NCI-H446 (cell line): ENCODE measurements around the gene AFF3.
A peak's percentile ranks its signal among the peaks of the same experiment; 100 is the strongest.

Experiments used
- DNase-seq, 2 experiments: peaks; one replicate each; lab custom pipeline; 2025; lab: John Stamatoyannopoulos, UW

The AFF3 gene

DNA sequence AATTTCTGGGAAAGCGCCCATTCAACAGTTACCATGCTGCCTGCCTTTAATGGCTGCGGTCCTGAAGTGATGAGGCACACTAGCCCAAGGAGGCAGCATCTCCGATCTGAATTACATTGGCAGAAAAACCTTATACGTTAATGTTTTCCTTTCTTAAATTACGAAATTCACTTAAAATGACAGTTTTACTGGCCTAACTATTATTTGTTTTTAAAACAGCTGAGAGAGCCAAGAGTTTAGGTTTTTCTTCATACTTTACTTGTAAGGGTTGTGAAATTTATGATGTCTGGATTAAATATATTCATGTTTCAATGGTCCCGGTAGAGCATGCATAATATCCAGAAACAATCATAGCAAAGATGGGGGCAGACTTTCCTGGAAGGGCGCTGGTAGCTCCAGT lies 537.4 kb downstream of the AFF3 start:
- DNase-seq = no peak

DNA sequence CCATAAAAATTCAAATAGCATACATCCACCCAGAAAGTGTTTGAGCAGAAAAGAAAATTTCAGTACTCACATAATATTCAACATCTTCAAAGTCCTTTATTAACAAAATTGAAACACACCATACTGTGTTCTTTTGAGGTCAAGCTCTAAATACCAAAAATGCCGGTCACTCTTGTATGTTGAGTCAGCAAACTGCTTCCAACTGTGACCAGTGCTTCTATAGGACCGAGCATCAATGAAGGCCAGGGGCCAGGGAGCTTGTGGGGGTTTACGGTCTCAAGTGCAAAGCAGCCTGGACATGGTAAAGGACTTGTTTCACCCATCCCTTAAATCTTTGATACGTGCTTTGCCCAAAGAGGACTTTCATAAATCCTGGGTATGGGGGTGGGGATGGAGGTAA lies 539.9 kb downstream of the AFF3 start:
- no peak for DNase-seq

DNA sequence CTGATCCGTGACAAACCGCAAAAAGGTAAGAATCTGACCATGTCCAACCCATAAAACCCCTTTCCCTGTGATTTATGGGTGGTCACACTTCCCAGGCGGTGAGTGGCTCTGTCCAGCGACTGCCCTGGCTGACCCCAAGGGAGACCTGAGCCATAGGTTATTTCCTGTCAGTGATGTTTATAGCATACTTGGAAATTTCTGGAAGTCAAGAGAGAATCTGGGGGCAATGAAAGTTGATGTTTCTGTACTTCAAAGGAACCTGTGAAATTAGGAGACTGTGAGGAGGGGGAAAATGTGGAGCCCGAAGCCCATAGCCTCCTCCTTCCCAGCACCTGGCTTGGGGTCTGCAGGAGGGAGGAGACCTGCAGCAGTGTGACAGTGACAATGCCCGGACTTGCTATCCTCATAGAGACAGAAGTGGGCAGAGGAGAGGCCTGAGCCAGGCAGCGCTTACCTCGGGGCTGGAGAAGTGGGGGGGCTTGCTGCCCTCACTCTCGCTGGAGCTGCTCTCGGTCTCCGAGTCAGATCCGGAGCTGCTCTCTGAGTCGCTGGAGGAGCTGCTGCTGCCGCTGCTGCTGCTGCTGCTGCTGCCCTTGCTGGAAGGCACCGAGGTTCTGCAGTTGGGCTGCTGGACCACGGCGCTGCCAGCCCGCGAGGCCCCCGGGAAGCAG lies 541.3 kb downstream of the AFF3 start:
- DNase-seq = peak in 1 of 2 experiments; percentile 34

DNA sequence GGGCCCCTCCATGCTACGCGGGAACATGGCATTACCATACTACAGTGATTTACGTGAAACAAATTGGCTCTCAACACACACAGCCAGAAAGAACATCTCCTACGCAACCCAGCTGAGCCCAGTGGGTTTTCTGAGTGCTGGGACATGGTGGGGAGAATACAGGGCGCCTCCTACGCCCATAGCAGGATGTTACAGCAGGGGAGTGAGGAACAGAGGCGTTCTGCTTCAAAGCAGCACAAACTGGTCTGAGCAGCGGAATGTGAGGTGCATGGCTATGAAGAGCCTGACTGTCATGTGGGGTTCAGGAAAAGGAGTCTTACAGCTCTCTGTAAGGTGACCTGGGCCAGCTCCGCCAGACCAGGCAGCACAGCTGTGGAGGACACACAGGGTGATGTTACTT lies 543.9 kb downstream of the AFF3 start:
- no peak for DNase-seq

DNA sequence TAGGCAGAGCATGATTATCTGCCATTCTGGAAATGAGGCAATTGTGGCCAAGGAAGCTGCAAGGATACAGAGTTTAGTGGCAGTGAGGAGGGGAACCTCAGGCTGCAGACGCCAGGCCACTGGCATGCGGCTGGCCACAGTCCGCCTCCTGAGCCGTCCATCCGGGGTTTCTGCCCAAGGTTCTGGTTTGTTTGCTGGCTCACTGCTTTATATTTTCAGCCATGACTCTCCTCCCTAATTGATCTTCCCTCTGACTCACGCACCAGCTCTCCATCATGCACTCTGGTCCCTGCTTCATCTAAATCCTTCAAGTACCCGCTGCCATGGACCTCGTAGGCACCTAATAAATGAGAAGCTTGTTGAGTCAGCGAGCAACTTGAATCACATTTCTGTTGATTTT lies 544.8 kb downstream of the AFF3 start:
- no peak for DNase-seq

DNA sequence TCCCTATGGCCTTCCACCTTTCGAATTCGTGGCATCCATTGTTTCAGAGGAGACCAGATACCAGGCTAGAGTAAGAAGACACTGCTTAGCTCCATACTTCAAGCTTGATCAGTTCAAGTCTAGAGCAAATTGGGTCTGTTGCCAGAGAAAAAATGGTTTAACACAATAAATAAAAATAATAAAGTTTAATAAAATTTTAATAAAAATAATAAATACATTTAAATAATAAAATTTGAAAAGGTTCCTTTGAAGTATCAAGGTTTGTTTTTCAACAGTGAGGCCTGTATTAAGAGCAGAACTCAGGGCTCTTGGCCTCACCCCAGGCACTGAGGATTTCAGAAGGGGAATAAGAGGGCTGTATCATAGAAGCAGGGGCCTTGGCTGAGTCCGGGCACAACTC lies 547.0 kb downstream of the AFF3 start:
- DNase-seq = no peak

DNA sequence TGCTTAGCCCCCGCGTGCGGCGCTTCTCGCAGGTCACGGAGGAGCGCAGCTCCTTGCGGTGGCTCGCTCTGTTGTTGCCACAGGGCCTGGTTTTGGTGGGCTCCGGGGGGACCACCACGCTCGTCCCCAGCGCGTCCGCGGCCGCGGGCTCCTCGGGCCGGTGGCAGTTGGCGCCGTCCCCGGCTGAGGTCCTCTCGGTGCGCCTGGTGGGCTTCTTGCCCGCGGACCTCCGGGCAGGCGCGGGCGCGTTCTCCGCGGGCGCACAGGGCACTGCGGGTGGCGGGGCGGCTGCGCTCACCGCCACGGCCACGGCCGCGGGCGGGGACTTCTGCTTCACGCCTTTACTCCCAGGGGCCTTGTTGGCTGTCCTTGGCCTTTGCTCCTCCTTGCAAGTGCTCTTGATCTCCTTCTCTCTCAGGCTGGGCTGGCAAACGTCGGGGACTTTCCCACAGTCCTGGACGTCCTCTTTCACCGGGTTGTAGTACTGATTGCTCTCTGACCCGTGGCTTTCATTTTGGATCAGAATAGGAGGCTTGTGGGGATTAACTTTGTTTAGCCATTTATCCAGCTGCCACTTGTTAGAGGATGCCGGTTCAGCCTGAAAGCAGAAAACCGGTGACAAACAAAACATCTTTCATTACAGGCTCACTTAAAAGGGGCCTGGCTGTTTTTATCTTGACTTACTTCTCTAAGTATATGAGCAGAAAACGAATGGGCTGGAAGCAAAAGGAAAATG lies 548.5 kb downstream of the AFF3 start:
- no peak for DNase-seq

DNA sequence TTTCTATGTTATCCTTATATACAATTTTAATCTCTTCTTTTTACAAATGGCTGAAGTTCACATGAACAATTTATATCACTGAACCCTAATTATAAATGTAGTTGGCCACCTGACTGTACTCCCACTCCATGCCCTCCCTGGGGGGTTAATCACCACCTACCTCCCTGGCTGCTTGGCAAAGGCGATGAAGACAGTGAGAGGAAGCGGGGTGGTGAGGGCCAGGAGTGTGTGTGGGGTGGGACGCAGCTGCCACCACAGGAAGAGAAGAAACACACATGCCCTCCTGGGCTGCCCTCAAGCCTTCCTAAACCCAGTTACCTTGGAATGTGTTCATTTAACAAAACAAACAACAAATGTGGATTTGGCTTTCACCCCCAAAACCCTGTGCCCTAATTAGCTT lies 565.6 kb downstream of the AFF3 start:
- DNase-seq = no peak

DNA sequence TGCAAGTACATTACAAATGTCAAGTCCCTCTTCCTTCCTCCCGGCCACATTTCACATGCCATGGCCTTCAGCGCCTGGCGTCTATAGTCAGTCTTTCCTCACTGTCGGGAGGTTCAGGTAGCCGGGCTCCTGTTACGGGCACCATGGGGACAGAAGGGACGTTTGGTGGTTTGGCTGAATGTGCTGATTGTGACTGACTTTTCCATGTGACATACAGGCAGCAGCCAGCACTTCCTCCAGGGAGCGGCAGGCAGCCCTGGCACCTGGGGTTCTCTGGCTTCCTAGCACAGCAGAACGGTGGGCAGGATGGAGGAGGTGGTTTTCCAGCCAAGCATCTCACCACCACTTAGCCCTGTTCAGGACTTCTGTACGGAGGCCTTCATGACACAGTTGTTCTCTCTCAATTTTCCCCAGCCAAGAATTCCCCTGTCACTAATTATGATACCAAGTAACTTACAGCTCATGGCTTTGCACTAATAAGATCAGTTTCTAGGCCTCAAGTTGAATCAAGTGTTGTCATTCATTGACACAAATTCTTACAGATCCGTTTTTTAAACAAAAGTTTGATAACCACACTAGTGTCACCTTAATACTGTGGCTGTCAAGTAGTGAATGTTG lies 568.6 kb downstream of the AFF3 start:
- no peak for DNase-seq

DNA sequence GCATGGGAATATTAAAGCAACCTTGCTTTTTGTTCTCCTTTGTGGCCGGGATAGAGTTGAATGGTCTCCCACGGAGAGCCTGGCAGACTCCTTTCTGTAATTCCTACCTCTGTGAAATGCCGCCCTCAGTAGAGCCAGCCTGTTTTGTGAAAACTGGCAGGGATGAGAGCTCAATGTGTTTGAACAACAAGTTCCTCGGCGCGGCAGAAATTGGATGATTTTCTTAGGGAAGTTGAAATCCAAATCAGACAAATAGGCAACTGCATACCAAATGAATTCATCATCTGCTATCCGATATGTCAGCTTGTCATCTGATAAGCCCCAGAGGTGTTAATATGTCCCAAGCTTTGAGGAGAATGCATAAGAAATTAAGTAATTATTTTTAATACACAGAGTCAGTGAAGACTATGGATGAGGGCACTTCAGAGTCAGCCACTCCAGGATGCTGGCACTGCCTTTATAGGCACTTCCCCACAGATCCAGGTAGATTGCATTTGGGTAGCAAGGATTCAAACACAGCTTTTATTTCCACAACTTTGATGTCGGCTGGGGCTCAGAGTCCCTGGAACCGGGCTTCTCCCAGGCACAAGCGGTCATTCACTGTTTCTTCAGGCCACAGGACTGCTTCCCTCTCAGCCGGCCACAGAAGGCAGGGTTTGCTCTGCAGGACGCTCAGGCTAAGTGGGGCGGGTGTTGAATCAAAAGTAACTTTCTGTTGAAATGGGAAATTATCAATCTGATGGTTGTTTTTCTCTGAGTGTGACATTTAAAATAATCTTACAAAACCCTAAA lies 569.8 kb downstream of the AFF3 start:
- DNase-seq = peak in 1 of 2 experiments; percentile 67

DNA sequence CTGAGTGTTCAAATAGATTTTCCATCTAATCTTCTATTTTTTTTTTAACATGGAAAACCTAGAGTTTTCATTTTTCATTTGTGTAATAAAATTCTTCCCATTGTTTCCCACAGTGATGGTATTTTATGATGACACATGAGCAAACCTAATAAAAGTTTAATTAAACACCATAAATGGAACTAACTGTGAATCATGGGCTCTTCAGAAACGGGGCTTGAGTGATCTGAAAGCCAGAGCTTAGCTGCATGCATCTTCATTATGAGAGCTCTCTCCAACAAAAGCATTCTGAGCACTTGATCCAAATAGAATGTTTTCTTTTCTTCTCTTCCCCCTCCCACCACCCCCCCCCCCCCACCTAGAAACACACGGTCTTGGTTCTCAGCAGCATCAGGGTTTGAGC lies 570.4 kb downstream of the AFF3 start:
- DNase-seq = peak in 1 of 2 experiments; percentile 50

DNA sequence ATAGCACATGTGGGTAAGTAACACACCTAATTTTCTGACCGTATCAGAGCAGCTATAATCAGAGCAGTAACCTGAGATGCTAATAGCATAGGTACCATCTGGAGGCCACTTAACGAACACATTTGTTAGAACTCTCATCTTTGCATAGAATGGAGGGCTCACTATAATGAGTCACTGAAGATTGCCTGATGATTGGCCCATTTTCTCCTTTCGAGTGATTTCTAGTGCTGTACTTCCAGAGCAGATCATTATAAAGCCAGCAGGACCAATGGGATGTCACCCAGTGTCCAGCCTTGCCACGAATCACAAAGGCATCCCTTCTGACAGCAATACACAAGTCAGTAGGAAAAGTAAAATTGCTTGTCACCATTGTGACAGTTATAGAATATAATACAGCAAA lies 570.9 kb downstream of the AFF3 start:
- DNase-seq = no peak

DNA sequence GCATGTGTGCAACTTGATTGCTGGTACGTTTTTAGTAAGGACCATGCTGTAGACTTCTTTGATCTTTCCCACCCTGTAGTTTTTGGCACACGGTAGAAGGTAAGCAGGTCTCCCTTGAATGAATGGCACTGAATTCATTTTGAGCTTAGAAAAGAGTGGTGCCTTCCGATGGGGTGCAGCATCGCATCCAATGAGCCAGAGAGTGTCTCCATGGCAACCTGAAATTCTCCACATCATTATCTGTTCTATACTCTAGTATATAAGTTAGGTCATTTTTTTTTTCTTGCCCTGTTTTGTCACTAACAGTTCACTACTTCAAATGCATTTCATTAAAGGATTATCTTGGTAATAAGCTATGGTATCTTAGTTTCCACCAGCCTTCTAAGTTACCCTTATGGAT lies 571.4 kb downstream of the AFF3 start:
- DNase-seq = no peak

DNA sequence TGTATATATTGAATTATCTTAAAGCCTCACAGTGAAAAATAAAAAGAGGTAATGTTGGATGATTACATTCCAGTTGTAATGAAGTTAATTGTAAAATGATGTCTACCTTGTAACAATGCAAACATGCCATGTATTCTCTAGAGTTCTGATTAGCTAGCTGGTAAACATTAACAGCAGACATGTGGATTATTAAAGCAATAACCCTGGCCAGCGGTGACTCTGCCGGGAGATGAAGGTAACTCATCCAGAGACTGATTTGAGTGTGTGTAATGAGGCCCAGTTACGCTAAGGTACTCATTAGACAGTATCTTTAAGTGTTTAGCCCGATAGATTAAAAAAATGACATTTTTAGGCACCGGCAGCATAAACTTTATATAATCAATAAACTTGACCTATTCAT lies 573.0 kb downstream of the AFF3 start:
- no peak for DNase-seq

DNA sequence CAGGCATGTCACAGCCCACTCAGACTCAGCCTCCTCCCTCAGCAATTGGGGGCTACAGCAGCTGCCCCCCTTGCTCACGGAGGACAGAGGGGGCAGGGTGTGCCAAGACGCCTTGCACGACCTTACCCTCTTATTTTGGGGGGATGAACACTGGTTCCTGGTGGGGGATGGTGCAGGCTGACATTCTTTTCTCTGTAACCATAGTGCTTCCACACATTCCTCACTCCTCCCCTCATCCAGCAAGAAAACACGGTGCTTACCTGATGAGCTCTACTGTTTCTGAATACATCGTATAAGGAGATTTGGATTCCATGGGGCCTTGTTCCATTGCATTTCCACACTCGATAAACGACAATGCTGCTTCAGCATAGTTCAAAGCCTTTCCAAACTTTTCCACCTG lies 577.2 kb downstream of the AFF3 start:
- no peak for DNase-seq

DNA sequence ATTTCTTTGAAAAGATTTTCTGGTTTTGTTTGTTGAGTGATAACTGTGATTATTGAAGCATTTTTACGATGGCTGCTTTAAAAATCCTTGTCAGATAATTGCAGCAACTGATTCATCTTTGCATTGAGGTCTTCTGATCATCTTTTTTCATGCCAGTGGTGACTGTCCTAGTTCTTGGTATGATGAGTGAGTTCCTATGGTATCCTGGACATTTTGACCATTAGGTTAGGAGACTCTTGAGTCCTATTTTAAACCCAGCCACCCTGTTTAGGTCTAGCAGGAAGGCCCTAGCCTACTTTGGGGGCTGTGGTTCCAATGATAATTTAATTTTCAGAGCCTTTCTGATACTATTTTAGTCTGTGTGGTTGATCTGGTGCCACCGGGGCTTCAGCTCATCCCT lies 579.9 kb downstream of the AFF3 start:
- no peak for DNase-seq

DNA sequence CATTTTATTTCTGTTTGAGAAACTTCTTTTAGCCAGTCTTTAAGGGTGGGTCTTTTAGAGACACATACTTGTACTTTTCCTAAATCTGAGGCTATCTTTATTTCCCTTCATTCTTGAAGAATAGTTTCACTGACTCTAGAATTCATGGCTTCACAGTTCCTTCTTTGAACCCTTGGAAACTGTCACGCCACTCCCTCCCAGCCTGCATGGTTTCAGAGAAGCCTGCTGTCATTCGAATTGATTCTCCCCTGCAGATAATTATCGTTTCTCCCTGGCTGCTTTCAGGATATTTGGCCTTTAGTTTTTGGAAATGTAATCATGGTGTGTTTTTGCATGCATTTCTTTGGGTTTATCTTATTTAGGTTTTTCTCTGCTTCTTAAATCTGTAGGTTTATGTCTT lies 580.6 kb downstream of the AFF3 start:
- no peak for DNase-seq

DNA sequence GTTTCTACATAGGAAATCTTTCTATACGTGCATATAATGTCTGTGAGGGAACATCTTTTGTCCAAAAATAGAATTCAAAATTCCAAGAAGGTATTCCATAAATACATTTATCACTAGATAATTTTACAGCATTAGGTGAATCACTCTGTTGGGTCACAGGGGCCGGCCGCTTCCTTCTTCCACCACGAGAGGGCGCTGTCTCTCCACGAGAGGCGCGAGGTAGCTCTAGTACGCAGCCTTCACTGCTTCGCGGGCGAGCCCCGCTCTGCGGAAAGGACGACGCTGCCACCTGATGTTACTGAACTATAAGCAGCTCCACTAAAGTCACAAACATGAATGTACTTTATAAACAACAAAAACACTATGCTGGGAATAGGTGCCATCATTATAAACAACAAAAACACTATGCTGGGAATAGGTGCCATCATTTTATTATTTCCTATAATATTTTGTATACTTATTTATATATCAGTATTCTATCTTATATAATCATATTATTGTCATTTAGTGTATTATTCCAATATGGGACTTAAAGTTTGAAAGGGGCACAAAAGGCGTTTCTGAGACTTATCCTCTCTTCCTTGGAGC lies 583.2 kb downstream of the AFF3 start:
- peak; percentile 52 to 85 for DNase-seq

DNA sequence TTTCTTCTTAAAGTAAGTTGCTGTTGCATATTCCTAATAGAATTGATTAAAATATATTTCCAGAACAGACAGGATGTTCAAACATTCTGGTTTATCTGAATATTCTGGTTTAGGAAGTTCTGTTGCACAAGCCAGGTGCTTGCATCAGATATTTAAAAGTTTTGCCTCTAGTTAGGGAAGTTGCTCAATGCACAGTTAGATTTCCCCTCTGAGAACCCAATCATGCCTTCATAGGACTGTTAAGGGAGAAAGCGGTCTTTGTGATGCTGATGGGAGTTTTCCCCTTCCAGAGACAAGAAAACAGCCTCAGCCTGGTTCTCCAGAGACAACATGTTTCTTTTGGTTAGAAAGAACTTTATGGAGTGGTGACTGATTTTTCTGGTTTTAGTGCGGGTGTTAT lies 587.0 kb downstream of the AFF3 start:
- no peak for DNase-seq

DNA sequence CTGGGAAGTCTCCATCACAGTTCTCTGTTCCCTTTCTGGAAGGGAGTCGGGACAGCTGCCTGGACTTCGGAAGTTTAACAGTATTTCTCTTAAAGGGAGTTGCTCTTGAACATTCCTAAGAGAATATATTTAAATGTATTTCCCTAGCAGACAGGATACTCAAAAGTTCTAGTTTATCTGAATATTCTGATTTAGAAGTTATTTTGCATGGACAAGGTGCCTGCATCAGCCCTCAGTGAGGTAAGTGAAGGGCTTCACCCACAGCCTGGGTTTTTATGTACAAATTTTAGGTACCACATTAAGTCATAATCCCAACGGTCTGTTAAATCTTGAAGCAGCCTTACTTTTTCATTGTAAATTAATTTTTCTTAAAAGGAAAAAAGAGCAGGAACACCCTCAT lies 587.5 kb downstream of the AFF3 start:
- no peak for DNase-seq

DNA sequence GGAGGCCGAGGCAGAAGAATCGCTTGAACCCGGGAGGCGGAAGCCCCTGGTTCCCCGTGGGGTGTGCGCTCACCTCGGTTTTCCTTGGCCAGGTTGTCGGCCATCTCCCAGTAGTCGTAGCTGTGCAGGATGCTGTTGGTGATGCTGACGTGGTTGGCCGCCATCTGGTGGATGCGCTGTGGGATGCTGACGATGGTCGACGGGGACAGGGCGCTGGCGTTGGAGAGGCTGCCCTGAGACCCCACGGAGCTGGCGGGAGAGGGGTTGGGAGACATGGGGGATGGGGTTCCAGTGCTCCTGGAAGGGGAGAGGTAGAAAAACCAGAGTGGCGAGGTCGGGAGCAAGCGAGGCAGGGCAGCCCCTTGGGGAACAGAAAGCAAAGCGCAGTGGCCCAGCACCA lies 588.2 kb downstream of the AFF3 start:
- DNase-seq = no peak

DNA sequence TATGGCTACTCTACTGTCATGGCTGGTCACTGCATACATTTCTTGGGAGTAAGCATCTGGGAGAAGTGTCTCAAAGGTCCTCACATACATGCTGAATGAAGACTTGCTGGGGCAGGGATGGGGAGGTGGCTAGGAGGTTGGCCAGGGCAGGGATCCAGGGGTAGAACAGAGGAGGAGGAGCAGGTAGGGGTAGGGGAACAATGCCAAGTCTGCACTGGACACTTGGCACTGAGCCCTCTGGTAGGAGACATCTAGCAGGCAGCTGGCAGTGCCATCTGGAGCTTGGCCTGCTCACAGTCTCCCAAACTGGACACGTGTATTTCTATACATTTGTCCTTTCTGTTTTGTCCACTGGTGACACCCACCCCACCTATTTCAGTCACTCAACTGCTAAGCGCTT lies 589.9 kb downstream of the AFF3 start:
- peak in 1 of 2 experiments; percentile 45 for DNase-seq
